HPDE6-E6E7 (cell line): Measurements from ENCODE around the gene C3.
"Not testable (repeated sequence)": the region's sequence is repeated elsewhere in the genome, so short reads cannot be mapped to it uniquely, and the experiment has no call there.

Experiments
- DNase-seq: peaks from one replicate; pipeline ENCODE4 v3.0.0; 2011; ENCODE audit warnings: missing footprints; ENCODE audit errors: extremely low spot score

The C3 gene

GRCh38 chr19:6713773-6714692, 6.4 kb downstream of the C3 start:
- DNase-seq = no peak

DNA sequence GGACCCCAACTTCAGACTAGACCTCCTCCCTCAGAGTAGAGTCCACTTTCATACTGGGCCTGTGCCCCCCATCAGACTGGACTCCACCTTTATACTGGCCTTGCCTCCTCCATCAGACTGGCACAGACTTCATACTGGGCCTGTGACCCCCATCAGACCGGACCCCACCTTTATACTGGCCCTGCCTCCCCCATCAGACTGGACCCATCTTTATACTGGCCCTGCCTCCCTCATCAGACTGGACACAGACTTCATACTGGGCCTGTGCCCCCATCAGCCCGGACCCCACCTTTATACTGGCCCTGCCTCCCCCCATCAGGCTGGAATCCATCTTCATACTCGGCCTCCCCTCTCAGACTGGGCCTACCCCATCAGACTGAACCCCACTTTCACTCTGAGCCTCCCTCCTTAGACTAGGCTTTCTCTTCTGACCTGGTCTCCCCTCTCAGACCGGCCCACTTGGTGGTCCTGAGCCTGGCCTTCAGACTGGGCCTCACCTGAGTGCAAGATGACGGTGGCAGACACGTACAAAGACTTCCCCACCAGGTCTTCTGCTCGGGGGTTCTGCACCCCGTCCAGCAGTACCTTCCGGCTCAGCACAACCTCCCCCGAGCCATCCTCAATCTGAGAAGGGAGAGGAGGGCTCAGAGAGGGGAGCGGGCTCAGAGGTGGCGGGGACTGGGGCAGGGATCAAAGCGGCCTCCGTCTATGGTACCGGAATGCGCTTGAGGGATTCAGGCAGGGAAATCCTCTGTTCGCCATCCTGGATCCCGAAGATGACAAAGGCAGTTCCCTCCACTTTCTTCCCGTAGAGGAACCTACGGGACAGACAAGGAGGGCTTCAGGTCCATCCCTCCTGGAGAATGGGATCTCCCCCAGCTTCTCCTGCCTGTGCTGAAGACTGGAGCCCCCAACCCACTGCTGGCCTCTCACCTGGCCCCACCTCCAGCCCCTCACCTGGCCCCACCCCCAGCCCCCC, 7.5 kb downstream of the C3 start:
- DNase-seq = no peak

GRCh38 chr19:6712231-6712630, 8.2 kb downstream of the C3 start:
- no peak for DNase-seq

DNA sequence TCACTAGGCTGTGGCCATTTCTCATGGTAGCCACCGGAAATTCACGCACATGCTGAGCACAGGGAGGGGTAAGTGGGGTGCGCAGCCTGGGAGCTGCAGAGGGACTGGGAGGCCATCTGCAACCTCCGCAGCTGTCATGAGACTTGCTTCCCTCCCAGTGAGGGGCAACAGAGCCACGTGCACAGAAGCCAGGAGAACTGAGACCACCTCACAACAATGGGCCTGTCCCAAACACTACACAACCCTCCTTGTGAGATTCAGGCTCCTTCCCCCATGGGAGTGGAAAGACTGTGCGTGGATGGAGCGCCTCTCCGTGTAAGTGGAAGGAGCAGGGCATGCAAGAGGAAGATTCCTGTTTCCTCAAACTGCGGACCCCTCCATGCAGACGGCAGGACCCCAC, 8.8 kb downstream of the C3 start:
- no peak for DNase-seq

DNA sequence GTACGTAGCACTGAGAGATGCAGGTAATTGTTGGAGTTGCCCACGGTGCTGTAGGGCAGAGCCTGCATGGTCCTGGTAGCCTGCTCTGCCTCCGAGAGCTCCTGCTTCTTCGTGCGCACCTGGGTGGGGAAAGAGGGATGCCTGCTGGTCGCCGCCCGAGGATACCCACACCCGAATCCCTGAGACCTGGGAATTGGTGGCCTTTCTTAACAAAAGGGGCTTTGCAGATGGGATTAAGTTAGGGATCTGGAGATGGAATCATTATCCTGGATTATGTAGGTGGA, 9.4 kb downstream of the C3 start:
- DNase-seq = no peak

- no peak for DNase-seq
Observed at GRCh38 chr19:6710273-6711077, 10.0 kb downstream of the C3 start.

- DNase-seq = no peak
Observed at GRCh38 chr19:6709549-6709948, 10.9 kb downstream of the C3 start.

DNA sequence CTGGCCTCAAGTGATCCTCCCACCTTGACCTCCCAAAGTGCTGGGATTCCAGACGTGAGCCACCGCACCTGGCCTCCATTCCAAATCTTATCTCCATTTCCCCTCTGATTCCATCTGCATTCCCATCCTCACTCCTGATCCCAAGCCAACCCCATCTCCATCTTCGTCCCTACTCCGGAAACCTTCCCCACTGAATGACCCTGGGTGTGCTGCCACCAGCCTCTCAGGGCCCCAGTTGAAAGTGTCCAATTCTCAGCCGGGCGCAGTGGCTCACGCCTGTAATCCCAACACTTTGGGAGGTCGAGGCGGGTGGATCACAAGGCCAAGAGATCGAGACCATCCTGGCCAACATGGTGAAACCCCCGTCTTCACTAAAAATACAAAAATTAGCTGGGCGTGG, 11.5 kb downstream of the C3 start:
- not testable (repeated sequence) for DNase-seq

DNA sequence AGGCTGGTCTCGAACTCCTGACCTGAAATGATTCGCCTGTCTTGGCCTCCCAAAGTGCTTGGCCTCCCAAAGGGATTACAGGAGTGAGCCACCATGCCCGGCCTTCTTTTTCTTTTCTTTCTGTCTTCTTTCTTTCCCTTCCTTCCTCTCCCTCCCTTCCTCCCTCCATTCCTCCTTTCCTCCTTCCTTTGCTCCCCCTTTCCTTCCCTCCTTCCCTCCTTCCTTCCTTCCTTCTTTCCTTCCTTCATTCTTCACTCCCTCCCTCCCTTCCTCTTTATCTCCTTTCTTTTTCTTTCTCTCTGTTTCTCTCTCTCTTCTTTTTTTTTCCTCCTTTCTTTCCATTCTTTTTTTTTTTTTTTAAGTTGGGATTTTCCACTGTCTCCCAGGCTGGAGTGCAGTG, 12.1 kb downstream of the C3 start:
- no peak for DNase-seq

GRCh38 chr19:6707658-6708018, 12.8 kb downstream of the C3 start:
- no peak for DNase-seq

DNA sequence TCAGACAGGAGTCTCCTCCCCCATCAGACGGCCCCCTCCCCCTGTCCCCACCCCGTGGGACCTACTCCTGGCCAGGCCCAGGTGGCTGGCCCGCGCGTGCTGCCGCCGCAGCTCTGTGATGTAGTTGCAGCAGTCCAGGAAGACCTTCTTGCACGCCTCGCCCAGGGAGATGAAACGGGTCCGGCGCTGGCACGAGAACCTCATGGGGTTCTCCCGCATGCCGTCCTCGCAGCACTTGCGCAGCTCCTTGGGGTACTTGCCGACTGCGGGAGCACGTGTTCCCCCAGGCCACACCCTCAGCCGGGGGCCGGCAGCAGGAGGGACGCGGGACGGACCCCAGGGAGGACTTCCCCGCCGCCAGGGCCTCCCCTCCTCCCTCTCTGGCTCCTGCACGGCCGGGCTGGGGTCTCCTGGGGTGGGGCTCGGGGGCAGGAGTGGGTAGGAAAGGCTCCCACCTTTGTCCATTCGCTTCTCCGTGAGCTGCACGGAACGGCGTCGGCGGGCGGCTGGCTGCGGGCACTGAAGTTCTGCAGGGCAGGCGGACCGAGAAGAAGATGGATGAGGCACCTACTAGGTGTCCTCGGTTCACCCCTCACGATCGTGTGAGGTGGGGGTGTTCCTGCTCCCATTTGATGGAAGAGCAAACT, 13.3 kb downstream of the C3 start:
- DNase-seq = no peak

- DNase-seq = no peak
Observed at GRCh38 chr19:6706633-6706958, 13.9 kb downstream of the C3 start.

DNA sequence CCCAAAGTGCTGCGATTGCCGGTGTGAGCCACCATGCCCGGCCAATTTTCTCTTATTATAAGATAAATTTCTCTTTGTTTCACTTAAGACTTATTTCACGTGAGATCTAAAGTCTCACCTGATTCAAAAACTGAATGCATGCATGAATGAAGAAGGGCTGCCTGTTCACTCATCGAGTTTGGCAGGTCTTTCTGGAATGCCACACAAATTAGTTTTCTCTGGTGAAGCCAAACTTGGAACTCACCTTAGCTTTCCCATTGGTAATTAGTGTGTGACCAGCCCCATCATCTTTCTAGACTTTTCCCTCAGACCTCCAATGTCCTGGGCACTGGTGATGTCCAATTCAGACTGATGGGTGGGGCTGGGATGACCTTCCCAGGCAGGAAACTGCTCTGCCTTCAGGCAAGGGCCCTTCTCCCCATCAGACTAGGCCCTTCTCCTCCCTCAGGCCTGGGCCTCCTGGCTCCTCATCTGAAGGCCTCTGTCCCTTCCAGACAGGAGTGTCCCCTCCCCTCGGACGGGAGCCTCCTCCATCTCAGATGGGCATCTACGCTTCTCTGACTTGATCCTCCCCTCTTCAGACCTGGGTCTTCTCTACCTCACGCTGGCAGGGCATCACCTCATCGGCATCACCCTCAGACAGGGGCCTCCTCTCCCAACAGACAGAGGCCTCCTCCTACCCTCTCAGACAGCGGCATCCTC, 14.4 kb downstream of the C3 start:
- DNase-seq = no peak

DNA sequence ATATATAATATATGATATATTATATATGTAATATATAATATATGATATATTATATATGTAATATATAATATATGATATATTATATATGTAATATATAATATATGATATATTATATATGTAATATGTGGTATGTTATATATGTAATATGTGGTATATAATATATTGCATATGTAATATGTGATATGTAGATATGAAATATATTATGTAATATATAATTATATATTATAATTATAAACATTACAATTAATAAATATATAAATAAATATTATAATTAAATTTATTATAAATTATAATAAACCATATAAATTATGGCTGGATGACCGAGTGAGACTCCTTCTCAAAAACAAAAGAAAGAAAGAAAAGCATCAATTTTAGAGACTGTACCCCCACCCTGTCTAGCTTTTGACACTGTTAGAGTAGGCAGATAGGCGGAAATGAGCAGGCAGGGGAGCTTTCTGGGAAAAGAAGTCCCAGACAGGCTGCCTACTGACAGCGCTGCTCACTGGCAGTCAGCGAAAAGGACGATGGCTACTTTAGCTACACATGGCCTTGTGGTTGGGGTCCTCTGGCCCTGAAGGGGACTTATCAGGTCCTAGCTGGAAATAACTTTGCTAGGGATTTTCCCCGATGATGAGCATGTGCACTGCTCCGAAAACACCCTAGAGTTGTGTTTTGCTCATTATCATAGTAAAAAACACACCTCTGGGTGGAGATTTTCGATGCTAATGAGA, 19.7 kb downstream of the C3 start:
- DNase-seq = no peak

DNA sequence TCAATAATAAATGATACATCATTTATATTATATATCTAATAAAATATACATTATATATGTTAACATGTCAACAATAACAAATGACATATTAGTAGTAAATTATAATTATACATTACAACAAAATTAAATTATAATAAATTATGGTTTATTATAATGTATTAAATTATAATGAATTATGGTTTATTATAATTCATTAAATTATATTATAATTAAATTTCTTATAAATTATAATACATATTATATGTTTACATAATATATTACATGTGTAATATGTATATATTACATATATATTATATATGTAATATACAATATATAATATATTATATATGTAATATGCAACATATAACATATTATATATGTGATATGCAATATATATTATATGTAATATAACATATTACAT, 20.5 kb downstream of the C3 start:
- DNase-seq = no peak

DNA sequence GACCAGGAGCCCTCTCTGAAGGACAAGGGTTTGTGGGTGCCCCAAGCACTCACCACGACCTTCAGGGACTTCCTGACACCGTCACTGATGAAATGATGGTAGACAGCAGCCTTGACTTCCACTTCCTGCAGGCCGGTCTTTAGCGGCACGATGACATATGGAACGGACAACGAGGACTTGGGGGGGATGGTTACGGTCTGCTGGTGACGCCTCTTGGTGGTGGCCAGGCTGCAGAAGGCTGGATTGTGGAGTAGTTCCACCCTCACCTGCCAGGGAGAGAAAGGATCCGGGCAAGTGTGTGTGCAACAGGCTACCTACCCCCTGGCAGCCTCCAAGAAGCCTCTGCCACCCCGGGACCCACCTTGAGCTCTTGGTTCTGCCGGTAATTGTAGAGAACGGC, 23.2 kb downstream of the C3 start:
- no peak for DNase-seq

GRCh38 chr19:6696239-6696820, 24.1 kb downstream of the C3 start:
- DNase-seq = no peak

DNA sequence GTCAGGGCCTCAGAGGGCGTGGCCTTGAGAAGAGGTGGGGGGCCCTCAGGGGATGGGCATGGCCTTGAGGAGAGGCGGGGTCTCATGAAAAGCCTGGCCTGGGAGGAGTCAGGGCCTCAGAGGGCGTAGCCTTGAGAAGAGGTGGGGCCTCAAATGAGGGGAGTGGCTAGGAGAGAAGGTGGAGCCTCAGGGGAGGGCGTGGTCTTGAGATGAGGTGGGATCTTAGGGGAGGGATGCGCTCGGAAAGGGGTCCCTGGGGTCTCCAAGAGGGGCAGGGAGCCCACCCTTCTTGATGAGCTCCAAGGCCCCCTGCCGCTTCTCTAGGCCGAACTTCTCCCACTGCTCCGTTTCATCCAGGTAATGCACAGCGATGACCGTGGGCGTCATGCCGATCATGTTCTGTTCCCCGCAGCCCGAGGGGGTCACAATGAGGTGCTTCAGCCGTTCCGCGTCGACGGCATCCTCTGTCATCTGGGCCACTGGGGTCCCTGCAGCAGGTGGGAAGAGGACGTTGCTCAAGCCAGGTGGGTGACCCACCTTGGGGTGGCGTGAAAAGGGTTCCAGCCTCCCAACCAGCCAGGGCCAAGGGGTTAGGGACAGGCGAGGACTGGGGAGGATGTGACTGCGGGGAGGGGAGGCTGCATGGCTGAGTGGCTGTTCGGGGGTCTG, 26.2 kb downstream of the C3 start:
- DNase-seq = no peak

DNA sequence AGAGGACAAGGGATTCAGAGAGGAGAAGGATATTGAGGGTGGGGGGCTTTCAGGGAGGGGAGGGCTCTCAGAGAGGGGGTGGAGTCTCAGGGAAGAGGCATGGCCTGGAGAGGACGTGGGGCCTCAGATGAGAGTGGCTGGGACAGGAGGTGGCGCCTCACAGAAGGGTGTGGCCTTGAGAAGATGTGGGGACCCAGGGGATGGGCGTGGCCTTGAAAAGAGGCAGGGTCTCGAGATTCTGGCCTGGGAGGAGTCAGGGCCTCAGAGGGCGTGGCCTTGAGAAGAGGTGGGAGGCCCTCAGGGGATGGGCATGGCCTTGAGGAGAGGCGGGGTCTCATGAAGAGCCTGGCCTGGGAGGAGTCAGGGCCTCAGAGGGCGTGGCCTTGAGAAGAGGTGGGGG, 26.8 kb downstream of the C3 start:
- no peak for DNase-seq

DNA sequence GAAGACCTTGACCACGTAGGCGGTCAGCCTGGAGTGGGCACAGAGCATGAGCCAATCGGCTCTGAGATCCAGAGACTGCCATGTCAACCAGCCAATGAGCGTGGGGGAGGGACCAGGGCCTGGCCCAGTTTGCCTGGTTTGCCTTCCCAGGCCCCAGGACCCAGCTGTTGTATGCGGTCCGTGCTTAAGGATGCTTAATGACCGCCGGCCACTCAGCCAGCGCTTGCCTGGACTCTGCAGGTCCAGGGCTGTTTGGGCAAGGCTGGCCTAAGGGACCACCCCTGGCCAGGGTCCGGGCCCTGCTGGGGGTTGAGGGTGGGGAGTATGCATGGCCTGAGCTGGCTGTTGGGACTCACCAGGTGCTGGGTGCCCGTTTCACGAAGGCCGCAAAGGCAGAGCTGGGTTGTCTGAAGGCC, 27.4 kb downstream of the C3 start:
- no peak for DNase-seq
